Pancreas (tissue), 10 donors: ENCODE results near the gene AGXT. TPM values are rescaled to one million over a fixed set of nuclear protein-coding genes. Genes with fewer than 3 reads are reported as not detected.

Source experiments
- ATAC-seq, 4 donors: fragments of 200-7000 bp; cut with Tn5 transposase; one replicate each; pipeline versions ENCODE4 v1.8.0 to v1.9.1; 2020; ENCODE audit warnings: mild to moderate bottlenecking in 4 of 4, moderate library complexity in 4 of 4
- DNase-seq, 6 donors: peaks; one replicate each; pipeline ENCODE4 v3.0.0-alpha.2; 2020
- FAIRE-seq: peaks from 2 replicates; lab custom pipeline; 2012; peaks lifted over from hg19 to GRCh38; lab: Jason Lieb, UNC
- H3K27ac ChIP-seq, 4 donors: fragments of 200-600 bp; sonication (generic); 1 replicate in 3 of 4; 2 replicates in 1 of 4; pipeline versions ENCODE4 v1.5.0 to v1.8.0; 2020
- H3K27me3 ChIP-seq, 4 donors: fragments of 200-600 bp; one replicate each; pipeline ENCODE4 v1.8.0; 2021
- H3K36me3 ChIP-seq, 3 donors: fragments of 200-600 bp; sonication (generic) in 1 of 3; one replicate each; pipeline versions ENCODE4 v1.5.0 to v1.8.0; 2020 to 2021
- H3K4me1 ChIP-seq, 3 donors: fragments of 200-600 bp; one replicate each; pipeline ENCODE4 v1.8.0; 2021
- H3K4me3 ChIP-seq, 4 donors: fragments of 200-600 bp; sonication (generic) in 2 of 4; one replicate each; pipeline versions ENCODE4 v1.5.0 to v1.8.0; 2020 to 2021
- H3K9me3 ChIP-seq, 4 donors: fragments of 200-600 bp; one replicate each; pipeline ENCODE4 v1.8.0; 2021
- CTCF ChIP-seq, 4 donors: fragments of 200-600 bp; sonication (generic) in 3 of 4; IDR thresholded peaks; one replicate each; pipeline versions ENCODE4 v1.5.0 to v1.8.0; 2021; ENCODE audit warnings: antibody characterized with exemption in 4 of 4
- WGBS, 2 donors: extraction: QIAGEN DNeasy Blood & Tissue Kit; methylation state at CpG; one replicate each; pipeline ENCODE4 v1.1.7; 2013; 5-methylcytosine and 5-hydroxymethylcytosine counted together
- intact Hi-C, 3 donors: fragments of 100-400 bp; cut with DNase I; formaldehyde crosslinking; loops; one replicate each; pipeline versions ENCODE4 v1.11.1 to v1.14.2; 2022
- polyA plus RNA-seq, 2 donors: library from polyadenylated mRNA; stranded (reverse); fragments of 200-250 nt; gene quantifications; one replicate each; pipeline ENCODE4 v1.2.3, GENCODE V29; 2013
- total RNA-seq, 6 donors: library from RNA; stranded (reverse); fragmentation: NEBNext Ultra II Directional in 4 of 6; extraction: Animal tissue kit (Norgen Biotek cat#: 25700) in 4 of 6; gene quantifications; one replicate each; pipeline versions ENCODE4 v1.2.1 to v1.2.4, GENCODE V29; 2021 to 2023
- donor health status: healthy with polysubstance abuse.
- donor health status: DM: no; HTN: no; CAD: no; lungs with moderate emphysema.
- donor health status: DM: no; HTN: no; CAD: no.
- donor health status: control.
- donor health status: control.
- donor health status: Bipolar disorder and iron deficiency.
- donor health status: DM: yes; HTN: yes; CAD: no.
- donor health status: DM: no; HTN: no; CAD: no.
- donor health status: DM: no; HTN: no; CAD: no.
- donor health status: DM: yes; HTN: yes; CAD: no.

AGXT gene
- total and polyA plus RNA-seq, 8 donors, result 0.07 to 0.76 (median 0.08) TPM; not detected in 5

- Histone ChIP-seq H3K27ac (no peak overlapping the region), H3K36me3 (no peaks in the 10 kb centered on the region), H3K9me3 (no peaks in the 10 kb centered on the region), H3K4me1 (peaks cover 0 to 10% (median 7%) of the 10 kb centered on the region in 3 donors), H3K4me3 (no peak overlapping the region), H3K27me3 (no peaks in the 10 kb centered on the region)
- DNase-seq, result peak in 2 of 6 donors; percentile 5 to 49
- no peak for ATAC-seq
- FAIRE-seq, result no peak
- intact Hi-C loops, result no loop called here
- WGBS, 2 donors, result 86 to 87% methylated on average over 9 of the region's 9 CpGs
- no peak for TF ChIP-seq CTCF (IDR thresholded peaks at IDR 0.05)
Observed at GRCh38 chr2:240892356-240892755, 23.7 kb downstream of the AGXT start.

GRCh38 chr2:240892925-240893324 is 24.3 kb downstream of the AGXT start:
- no peak for TF ChIP-seq CTCF (IDR thresholded peaks at IDR 0.05)
- 77 to 86% methylated on average over 12 of the region's 12 CpGs for WGBS, 2 donors
- Histone ChIP-seq H3K4me1 (peaks cover 0 to 10% (median 7%) of the 10 kb centered on the region in 3 donors), H3K9me3 (no peaks in the 10 kb centered on the region), H3K27ac (no peak overlapping the region), H3K4me3 (no peak overlapping the region), H3K36me3 (no peaks in the 10 kb centered on the region), H3K27me3 (no peaks in the 10 kb centered on the region)
- ATAC-seq (no peak), FAIRE-seq (no peak), DNase-seq (peak in 2 of 6 donors; percentile 12 to 58)
- intact Hi-C loops, result no loop called here

GRCh38 chr2:240893363-240893844 is 24.8 kb downstream of the AGXT start:
- Histone ChIP-seq H3K4me3 (no peak overlapping the region), H3K36me3 (no peaks in the 10 kb centered on the region), H3K27ac (no peak overlapping the region), H3K9me3 (no peaks in the 10 kb centered on the region), H3K27me3 (no peaks in the 10 kb centered on the region), H3K4me1 (peaks cover 0 to 10% (median 7%) of the 10 kb centered on the region in 3 donors)
- DNase-seq (peak in 2 of 6 donors; percentile 22 to 31), ATAC-seq (peak in 1 of 4 donors; percentile 30), FAIRE-seq (no peak)
- 68 to 80% methylated on average over 17 of the region's 17 CpGs for WGBS, 2 donors
- intact Hi-C loops, result no loop called here
- no peak for TF ChIP-seq CTCF (IDR thresholded peaks at IDR 0.05)

GRCh38 chr2:240894006-240894405 is 25.4 kb downstream of the AGXT start:
- DNase-seq (peak in 2 of 6 donors; percentile 16 to 53), ATAC-seq (no peak), FAIRE-seq (no peak)
- Histone ChIP-seq H3K4me1 (peaks cover 0 to 10% (median 7%) of the 10 kb centered on the region in 3 donors), H3K9me3 (no peaks in the 10 kb centered on the region), H3K36me3 (no peaks in the 10 kb centered on the region), H3K27ac (no peak overlapping the region), H3K27me3 (no peaks in the 10 kb centered on the region), H3K4me3 (no peak overlapping the region)
- intact Hi-C loops, result no loop called here
- no peak for TF ChIP-seq CTCF (IDR thresholded peaks at IDR 0.05)
- WGBS, 2 donors, result 92 to 93% methylated on average over 9 of the region's 9 CpGs

GRCh38 chr2:240894836-240895558 is 26.4 kb downstream of the AGXT start:
- FAIRE-seq (no peak), DNase-seq (peak in 2 of 6 donors; percentile 12 to 34), ATAC-seq (no peak)
- Histone ChIP-seq H3K4me1 (peaks cover 0 to 10% (median 7%) of the 10 kb centered on the region in 3 donors), H3K27ac (no peak overlapping the region), H3K27me3 (no peaks in the 10 kb centered on the region), H3K9me3 (no peaks in the 10 kb centered on the region), H3K4me3 (no peak overlapping the region), H3K36me3 (no peaks in the 10 kb centered on the region)
- no peak for TF ChIP-seq CTCF (IDR thresholded peaks at IDR 0.05)
- WGBS, 2 donors, result 85 to 86% methylated on average over 28 of the region's 28 CpGs
- intact Hi-C loops, result no loop called here
